OCI-LY3 (cell line): Measurements from ENCODE around the gene RSBN1L.

Experiments
- H2AFZ ChIP-seq: fragments of 200-600, 300-600 bp; shearing (Covaris generic); 2 replicates; pipeline ENCODE4 v1.6.0; 2014; ENCODE audit warnings: antibody characterized with exemption, low read depth, low read length
- H3K27ac ChIP-seq: fragments of 200-600, 300-600 bp; sonication (generic); 2 replicates; pipeline ENCODE4 v1.5.1; 2014; ENCODE audit warnings: mild to moderate bottlenecking, low read length, moderate library complexity, mixed read lengths
- H3K27me3 ChIP-seq: fragments of 200-600, 300-600 bp; sonication (generic); 2 replicates; pipeline ENCODE4 v1.6.1; 2014; ENCODE audit warnings: low read depth, low read length, mixed read lengths
- H3K36me3 ChIP-seq: fragments of 200-600, 300-600 bp; sonication (generic); replicated peaks from 2 replicates; pipeline ENCODE3; 2014; ENCODE audit warnings: low read depth, low read length, mixed read lengths
- H3K4me1 ChIP-seq: fragments of 300-600, 200-600 bp; sonication (generic); 2 replicates; pipeline ENCODE4 v1.6.1; 2014; ENCODE audit warnings: low read length, mixed read lengths
- H3K4me2 ChIP-seq: fragments of 200-600, 300-600 bp; sonication (generic); 2 replicates; pipeline ENCODE4 v1.6.1; 2014; ENCODE audit warnings: low read length, mixed read lengths
- H3K4me3 ChIP-seq: fragments of 300-600, 200-600 bp; sonication (generic); 2 replicates; pipeline ENCODE4 v1.5.1; 2014; ENCODE audit warnings: antibody characterized with exemption, mild to moderate bottlenecking, low read length, moderate library complexity
- H3K79me2 ChIP-seq: fragments of 300-600, 200-600 bp; shearing (Covaris generic); 2 replicates; pipeline ENCODE4 v1.6.1; 2014; ENCODE audit warnings: mild to moderate bottlenecking, low read length, mixed read lengths
- H3K9ac ChIP-seq: fragments of 300-600, 200-600 bp; shearing (Covaris generic); 2 replicates; pipeline ENCODE4 v1.6.0; 2014; ENCODE audit warnings: mild to moderate bottlenecking, low read length, moderate library complexity
- H3K9me3 ChIP-seq: fragments of 200-600, 300-600 bp; shearing (Covaris generic); 2 replicates; pipeline ENCODE4 v1.6.1; 2014; ENCODE audit warnings: low read length, mixed read lengths; ENCODE audit not compliant: insufficient read depth
- H4K20me1 ChIP-seq: fragments of 200-600, 300-600 bp; sonication (generic); 2 replicates; pipeline ENCODE4 v1.6.1; 2016; ENCODE audit warnings: low read length, mixed read lengths; ENCODE audit not compliant: insufficient read depth
- EZH2phosphoT487 ChIP-seq: fragments of 200-600 bp; shearing (Covaris generic); IDR thresholded peaks from 2 replicates; pipeline ENCODE4 v1.6.1; 2018; ENCODE audit warnings: antibody characterized with exemption, mixed run types, low read depth
- TF ChIP-seq, protein P1 (sequence below): fragments of 200-600, 300-600 bp; sonication (generic); IDR thresholded peaks from 2 replicates; pipeline ENCODE4 v1.5.1; 2014; ENCODE audit warnings: antibody characterized with exemption, low read length, low read depth

RSBN1L gene

DNA sequence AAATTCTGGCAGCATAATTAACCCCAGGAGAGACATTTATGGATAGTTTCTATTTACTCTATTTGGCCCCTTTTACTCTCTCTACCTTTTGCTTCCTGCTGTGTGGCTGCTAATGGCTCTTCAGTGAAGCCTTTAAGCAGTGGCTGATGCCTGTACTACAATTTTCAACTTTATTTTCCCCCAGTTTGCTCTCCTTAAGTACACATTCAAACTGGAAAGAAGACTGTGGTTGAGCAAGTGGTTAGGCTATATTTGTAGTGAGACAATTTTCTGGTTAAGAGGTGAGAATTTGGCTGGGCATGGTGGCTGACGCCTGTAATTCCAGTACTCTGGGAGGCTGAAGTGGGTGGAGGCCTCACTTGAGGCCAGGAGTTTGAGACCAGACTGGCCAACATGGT is 8.5 kb upstream of the RSBN1L start:
- no peak overlapping the region for H3K9ac ChIP-seq
- TF ChIP-seq EZH2phosphoT487, result no peak
- TF ChIP-seq, protein P1, sequence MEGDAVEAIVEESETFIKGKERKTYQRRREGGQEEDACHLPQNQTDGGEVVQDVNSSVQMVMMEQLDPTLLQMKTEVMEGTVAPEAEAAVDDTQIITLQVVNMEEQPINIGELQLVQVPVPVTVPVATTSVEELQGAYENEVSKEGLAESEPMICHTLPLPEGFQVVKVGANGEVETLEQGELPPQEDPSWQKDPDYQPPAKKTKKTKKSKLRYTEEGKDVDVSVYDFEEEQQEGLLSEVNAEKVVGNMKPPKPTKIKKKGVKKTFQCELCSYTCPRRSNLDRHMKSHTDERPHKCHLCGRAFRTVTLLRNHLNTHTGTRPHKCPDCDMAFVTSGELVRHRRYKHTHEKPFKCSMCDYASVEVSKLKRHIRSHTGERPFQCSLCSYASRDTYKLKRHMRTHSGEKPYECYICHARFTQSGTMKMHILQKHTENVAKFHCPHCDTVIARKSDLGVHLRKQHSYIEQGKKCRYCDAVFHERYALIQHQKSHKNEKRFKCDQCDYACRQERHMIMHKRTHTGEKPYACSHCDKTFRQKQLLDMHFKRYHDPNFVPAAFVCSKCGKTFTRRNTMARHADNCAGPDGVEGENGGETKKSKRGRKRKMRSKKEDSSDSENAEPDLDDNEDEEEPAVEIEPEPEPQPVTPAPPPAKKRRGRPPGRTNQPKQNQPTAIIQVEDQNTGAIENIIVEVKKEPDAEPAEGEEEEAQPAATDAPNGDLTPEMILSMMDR, result no peak
- H3K4me2 ChIP-seq, result no peak overlapping the region
- no peak overlapping the region for H3K27ac ChIP-seq
- no peak overlapping the region for H2AFZ ChIP-seq
- no peaks in the 10 kb centered on the region for H3K9me3 ChIP-seq
- H3K4me1 ChIP-seq, result no peaks in the 10 kb centered on the region
- H3K79me2 ChIP-seq, result no peaks in the 10 kb centered on the region
- no peak overlapping the region for H3K4me3 ChIP-seq
- H4K20me1 ChIP-seq, result no peaks in the 10 kb centered on the region
- H3K27me3 ChIP-seq, result no peaks in the 10 kb centered on the region
- H3K36me3 ChIP-seq, result peaks cover 4% of the 10 kb centered on the region

DNA sequence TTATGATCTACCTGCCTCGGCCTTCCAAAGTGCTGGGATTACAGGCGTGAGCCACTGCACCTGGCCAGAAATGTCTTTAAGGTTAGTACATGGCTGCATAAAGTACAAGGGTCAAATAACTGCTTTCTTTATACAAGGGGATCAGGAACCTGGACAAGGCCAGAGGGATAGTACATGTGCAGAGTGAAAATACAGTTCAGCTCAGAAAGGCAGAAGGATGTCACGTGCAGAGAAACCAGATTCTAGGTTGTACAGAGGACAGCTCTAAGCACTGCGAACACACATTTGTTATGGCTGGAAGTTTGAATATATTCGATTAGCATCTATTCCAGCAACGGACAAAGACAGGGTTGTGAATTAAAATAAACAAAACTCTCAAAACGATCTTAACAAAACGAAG is 6.0 kb upstream of the RSBN1L start:
- Histone ChIP-seq H2AFZ (no peak overlapping the region), H3K9ac (no peak overlapping the region), H3K4me2 (no peak overlapping the region), H3K4me3 (no peak overlapping the region), H4K20me1 (no peaks in the 10 kb centered on the region), H3K27ac (no peak overlapping the region), H3K27me3 (no peaks in the 10 kb centered on the region), H3K79me2 (0 out of 2 replicates have a peak, but pooled peaks cover 1% of the 10 kb centered on the region), H3K9me3 (no peaks in the 10 kb centered on the region), H3K4me1 (no peaks in the 10 kb centered on the region), H3K36me3 (no peaks in the 10 kb centered on the region)
- TF ChIP-seq EZH2phosphoT487, result no peak
- TF ChIP-seq, protein P1, result no peak

DNA sequence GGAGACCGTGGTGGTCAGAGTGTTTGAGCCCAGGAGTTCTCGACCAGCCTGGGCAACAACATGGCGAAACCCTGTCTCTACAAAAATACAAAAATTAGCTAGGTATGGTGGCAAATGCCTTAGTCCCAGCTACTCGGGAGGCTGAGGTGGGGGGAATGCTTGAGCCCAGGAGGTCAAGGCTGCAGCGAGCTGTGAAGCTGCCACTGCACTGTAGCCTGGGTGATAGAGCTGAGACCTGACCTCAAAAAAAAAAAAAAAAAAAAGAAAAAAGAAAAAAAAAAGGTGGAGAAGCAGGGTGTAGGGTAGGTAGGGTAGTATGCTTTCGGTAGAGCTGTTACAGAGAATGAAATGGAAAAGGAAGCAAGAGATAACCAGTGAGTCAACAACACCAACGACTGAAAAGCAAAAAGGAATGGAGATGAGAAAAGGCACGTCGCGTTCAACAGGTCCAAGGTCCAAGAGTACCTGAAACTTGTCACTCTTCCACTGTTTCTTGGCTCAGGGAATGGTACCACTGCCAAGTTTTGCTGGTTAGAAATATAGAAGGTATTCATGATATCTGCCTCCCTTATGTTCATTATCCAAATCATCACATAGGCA is 4.3 kb upstream of the RSBN1L start:
- peaks cover 9% of the 10 kb centered on the region for H3K79me2 ChIP-seq
- H3K9me3 ChIP-seq, result no peaks in the 10 kb centered on the region
- H3K9ac ChIP-seq, result no peak overlapping the region
- H3K4me1 ChIP-seq, result no peaks in the 10 kb centered on the region
- no peaks in the 10 kb centered on the region for H3K27me3 ChIP-seq
- H3K27ac ChIP-seq, result no peak overlapping the region
- no peaks in the 10 kb centered on the region for H4K20me1 ChIP-seq
- TF ChIP-seq, protein P1, result no peak
- TF ChIP-seq EZH2phosphoT487, result no peak
- no peaks in the 10 kb centered on the region for H3K36me3 ChIP-seq
- H3K4me3 ChIP-seq, result no peak overlapping the region
- H2AFZ ChIP-seq, result no peak overlapping the region
- H3K4me2 ChIP-seq, result no peak overlapping the region

DNA sequence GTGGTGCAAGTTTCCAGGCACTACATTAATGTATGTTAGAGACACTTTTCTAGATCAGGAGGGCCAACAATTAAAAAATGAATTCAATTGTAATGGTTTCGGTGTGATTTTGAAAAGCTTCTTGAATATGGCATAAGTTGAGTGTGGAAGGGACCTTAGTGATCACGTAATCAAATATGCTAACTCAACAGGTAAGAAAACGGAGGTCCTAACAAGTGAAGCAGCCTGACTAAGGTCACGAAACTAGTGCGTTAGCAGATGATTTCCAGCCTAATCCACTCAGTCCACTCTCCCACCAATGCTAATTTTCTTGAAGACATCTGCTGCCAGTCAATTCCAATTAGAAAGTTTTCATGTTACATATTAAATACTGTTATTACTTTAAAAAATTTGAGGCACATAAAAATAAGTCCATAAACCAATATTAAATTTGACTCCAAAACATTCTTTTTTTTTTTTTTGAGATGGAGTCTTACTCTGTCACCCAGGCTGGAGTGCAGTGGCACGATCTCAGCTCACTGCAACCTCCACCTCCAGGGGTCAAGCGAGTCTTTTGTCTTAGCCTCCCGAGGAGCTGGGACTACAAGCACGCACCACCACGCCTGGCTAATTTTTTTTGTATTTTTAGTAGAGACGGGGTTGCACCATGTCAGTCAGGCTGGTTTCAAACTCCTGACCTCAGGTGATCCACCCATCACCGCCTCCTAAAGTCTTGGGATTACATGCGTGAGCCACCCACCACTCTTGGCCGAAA is 2.3 kb upstream of the RSBN1L start:
- Histone ChIP-seq H3K27me3 (no peaks in the 10 kb centered on the region), H2AFZ (no peak overlapping the region), H3K36me3 (no peaks in the 10 kb centered on the region), H4K20me1 (peaks cover 16% of the 10 kb centered on the region), H3K4me2 (no peak overlapping the region), H3K9ac (no peak overlapping the region), H3K9me3 (no peaks in the 10 kb centered on the region), H3K4me1 (peaks cover 11% of the 10 kb centered on the region), H3K4me3 (no peak overlapping the region), H3K79me2 (peaks cover 30% of the 10 kb centered on the region), H3K27ac (no peak overlapping the region)
- TF ChIP-seq, protein P1, result no peak
- no peak for TF ChIP-seq EZH2phosphoT487
